ENCODE measurements around the gene BCAS3.

Gene BCAS3

GRCh38 chr17:60792250-60792898, 114.7 kb downstream of the BCAS3 start:
- no peaks in the 10 kb centered on the region for H3K27me3 ChIP-seq (ENCODE audit: insufficient read depth, low read depth)
- H3K79me2 ChIP-seq (ENCODE audit: insufficient read depth, low read depth), result no peaks in the 10 kb centered on the region
- H4K20me1 ChIP-seq (ENCODE audit: insufficient read depth), result no peaks in the 10 kb centered on the region
- no peak overlapping the region for H3K4me3 ChIP-seq (IDR thresholded peaks at IDR 0.05; ENCODE audit: insufficient read depth, low read depth, low read length)
- H3K4me2 ChIP-seq, result no peak overlapping the region
- no peak overlapping the region for H2AFZ ChIP-seq (ENCODE audit: low read depth)
- no peaks in the 10 kb centered on the region for H3K36me3 ChIP-seq (ENCODE audit: insufficient read depth)
- no peak for TF ChIP-seq CTCF (conservative IDR thresholded peaks at IDR 0.05; ENCODE audit: low read depth, low read length)
- H3K9ac ChIP-seq, result no peak overlapping the region
- no peaks in the 10 kb centered on the region for H3K4me1 ChIP-seq (ENCODE audit: low read depth, poor library complexity, severe bottlenecking)
- H3K27ac ChIP-seq, result no peak overlapping the region

- Histone ChIP-seq H3K36me3 (ENCODE audit: insufficient read depth) (no peaks in the 10 kb centered on the region), H4K20me1 (ENCODE audit: insufficient read depth) (no peaks in the 10 kb centered on the region), H3K9ac (no peak overlapping the region), H3K27ac (no peak overlapping the region), H3K27me3 (ENCODE audit: insufficient read depth, low read depth) (no peaks in the 10 kb centered on the region), H3K4me3 (IDR thresholded peaks at IDR 0.05; ENCODE audit: insufficient read depth, low read depth, low read length) (no peak overlapping the region), H3K79me2 (ENCODE audit: insufficient read depth, low read depth) (no peaks in the 10 kb centered on the region), H3K4me1 (ENCODE audit: low read depth, poor library complexity, severe bottlenecking) (no peaks in the 10 kb centered on the region), H3K4me2 (no peak overlapping the region), H2AFZ (ENCODE audit: low read depth) (no peak overlapping the region)
- TF ChIP-seq CTCF (conservative IDR thresholded peaks at IDR 0.05; ENCODE audit: low read depth, low read length), result no peak
Observed at GRCh38 chr17:60798576-60798975, 120.9 kb downstream of the BCAS3 start.

DNA sequence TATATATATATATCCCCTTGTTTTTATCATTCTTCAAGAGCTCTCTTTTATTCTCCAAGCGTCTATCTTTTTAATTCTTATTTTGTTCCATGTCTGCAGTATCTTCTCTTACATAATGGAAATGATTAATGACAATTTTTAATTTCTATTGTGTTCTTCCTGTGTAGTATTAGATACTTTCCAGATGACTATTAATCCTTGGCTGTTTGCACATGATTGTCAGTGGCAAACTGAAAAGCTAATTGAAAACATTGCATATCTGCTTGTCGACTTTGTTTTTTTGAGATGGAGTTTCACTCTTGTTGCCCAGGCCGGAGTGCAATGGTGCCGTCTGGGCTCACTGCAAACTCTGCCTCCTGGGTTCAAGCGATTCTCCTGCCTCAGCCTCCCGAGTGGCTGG, 124.7 kb downstream of the BCAS3 start:
- no peaks in the 10 kb centered on the region for H3K36me3 ChIP-seq (ENCODE audit: insufficient read depth)
- H2AFZ ChIP-seq (ENCODE audit: low read depth), result no peak overlapping the region
- H3K27ac ChIP-seq, result no peak overlapping the region
- H3K4me2 ChIP-seq, result no peak overlapping the region
- no peaks in the 10 kb centered on the region for H3K79me2 ChIP-seq (ENCODE audit: insufficient read depth, low read depth)
- no peaks in the 10 kb centered on the region for H3K4me1 ChIP-seq (ENCODE audit: low read depth, poor library complexity, severe bottlenecking)
- H3K27me3 ChIP-seq (ENCODE audit: insufficient read depth, low read depth), result no peaks in the 10 kb centered on the region
- H3K4me3 ChIP-seq (IDR thresholded peaks at IDR 0.05; ENCODE audit: insufficient read depth, low read depth, low read length), result no peak overlapping the region
- no peak for TF ChIP-seq CTCF (conservative IDR thresholded peaks at IDR 0.05; ENCODE audit: low read depth, low read length)
- no peak overlapping the region for H3K9ac ChIP-seq
- no peaks in the 10 kb centered on the region for H4K20me1 ChIP-seq (ENCODE audit: insufficient read depth)

DNA sequence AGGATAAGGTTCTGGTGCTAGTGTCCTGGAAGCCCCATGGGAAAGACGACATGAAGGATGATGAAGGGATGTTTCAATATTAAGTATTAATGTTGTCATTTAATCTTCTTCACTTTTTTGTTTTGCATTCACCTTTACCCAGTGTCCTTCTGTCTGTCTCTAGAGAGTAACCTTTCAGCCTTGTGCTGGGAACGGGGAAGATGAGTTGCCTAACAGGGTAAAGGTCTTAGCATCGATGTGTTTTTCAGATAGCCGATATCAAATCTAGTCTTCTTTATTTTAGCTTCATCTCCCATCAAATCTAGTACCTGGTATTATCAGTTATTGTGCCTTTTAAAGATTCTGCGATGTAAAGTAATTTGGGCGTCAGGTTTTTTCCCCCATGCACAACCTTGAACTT, 125.4 kb downstream of the BCAS3 start:
- Histone ChIP-seq H4K20me1 (ENCODE audit: insufficient read depth) (no peaks in the 10 kb centered on the region), H2AFZ (ENCODE audit: low read depth) (no peak overlapping the region), H3K4me1 (ENCODE audit: low read depth, poor library complexity, severe bottlenecking) (no peaks in the 10 kb centered on the region), H3K9ac (no peak overlapping the region), H3K79me2 (ENCODE audit: insufficient read depth, low read depth) (no peaks in the 10 kb centered on the region), H3K36me3 (ENCODE audit: insufficient read depth) (no peaks in the 10 kb centered on the region), H3K27me3 (ENCODE audit: insufficient read depth, low read depth) (no peaks in the 10 kb centered on the region), H3K4me3 (IDR thresholded peaks at IDR 0.05; ENCODE audit: insufficient read depth, low read depth, low read length) (no peak overlapping the region), H3K4me2 (no peak overlapping the region), H3K27ac (no peak overlapping the region)
- no peak for TF ChIP-seq CTCF (conservative IDR thresholded peaks at IDR 0.05; ENCODE audit: low read depth, low read length)

Measured in KMS-11 (cell line).